ENCODE results near the gene RNF128.

RNF128 gene

DNA sequence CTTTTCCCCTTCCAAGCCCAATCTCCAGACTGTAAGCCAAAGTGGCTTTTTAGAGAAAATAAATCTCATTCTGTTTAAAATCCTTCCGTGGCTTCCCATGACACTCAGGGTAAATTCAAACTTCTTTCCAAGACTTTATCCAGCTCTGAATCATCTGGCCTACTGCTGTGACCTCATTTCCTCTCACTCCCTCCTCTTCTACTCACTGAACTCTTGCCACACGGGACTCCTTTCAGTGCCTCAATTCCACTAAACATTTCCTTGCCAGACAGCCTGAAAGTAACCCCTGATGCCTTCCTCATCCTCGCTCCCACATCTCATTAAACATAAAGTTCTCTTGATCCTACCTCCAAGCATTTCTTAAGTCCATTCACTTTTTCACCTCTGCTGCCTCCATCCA is 27.8 kb upstream of the RNF128 start (continued):
- TF ChIP-seq HOXC10 (CRISPR knock-in tag; IDR thresholded peaks at IDR 0.05) (no peak), ZNF121 (tag by site-specific recombination; IDR thresholded peaks at IDR 0.05) (no peak)

DNA sequence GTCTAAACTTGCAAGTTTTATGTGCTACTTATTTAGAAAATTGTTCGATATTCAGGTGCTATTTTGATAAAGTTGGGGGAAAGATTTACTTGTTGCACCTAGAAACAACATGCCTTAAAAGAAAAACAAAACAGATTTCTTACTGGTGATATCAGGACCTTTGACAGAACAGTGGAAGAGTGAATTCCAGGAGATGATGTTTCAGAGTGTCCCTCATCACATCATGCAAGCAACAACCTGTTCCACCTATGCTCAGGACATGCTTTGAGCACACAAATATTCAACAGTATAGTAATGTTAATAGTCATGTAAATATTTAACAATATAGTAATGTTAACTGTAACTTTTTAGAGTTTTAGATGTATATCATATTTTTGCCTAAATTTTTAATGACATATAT is 23.9 kb upstream of the RNF128 start:
- Histone ChIP-seq H3K36me3 (ENCODE audit: control insufficient read depth in 2 of 2, insufficient read depth in 1 of 2, low read length in 2 of 2) (no peaks in the 10 kb centered on the region), H3K4me3 (ENCODE audit: low read depth, low read length) (no peak overlapping the region), H3K4me1 (ENCODE audit: control insufficient read depth, insufficient read depth, low read length) (no peaks in the 10 kb centered on the region), H3K9me3 (ENCODE audit: control insufficient read depth, insufficient read depth, low read depth, low read length) (no peaks in the 10 kb centered on the region), H3K27ac (ENCODE audit: extremely low read depth, low read depth, low read length) (no peak overlapping the region)
- ChIA-PET POLR2A (no interaction called here), CTCF (no interaction called here)
- no peak for TF ChIP-seq ZNF404 (tag by site-specific recombination; IDR thresholded peaks at IDR 0.05)
- TF ChIP-seq ZNF785 (tag by site-specific recombination; IDR thresholded peaks at IDR 0.05): no peak
- no peak for TF ChIP-seq ZNF670 (tag by site-specific recombination; IDR thresholded peaks at IDR 0.05; ENCODE audit: low read depth)
- TF ChIP-seq, protein P1, sequence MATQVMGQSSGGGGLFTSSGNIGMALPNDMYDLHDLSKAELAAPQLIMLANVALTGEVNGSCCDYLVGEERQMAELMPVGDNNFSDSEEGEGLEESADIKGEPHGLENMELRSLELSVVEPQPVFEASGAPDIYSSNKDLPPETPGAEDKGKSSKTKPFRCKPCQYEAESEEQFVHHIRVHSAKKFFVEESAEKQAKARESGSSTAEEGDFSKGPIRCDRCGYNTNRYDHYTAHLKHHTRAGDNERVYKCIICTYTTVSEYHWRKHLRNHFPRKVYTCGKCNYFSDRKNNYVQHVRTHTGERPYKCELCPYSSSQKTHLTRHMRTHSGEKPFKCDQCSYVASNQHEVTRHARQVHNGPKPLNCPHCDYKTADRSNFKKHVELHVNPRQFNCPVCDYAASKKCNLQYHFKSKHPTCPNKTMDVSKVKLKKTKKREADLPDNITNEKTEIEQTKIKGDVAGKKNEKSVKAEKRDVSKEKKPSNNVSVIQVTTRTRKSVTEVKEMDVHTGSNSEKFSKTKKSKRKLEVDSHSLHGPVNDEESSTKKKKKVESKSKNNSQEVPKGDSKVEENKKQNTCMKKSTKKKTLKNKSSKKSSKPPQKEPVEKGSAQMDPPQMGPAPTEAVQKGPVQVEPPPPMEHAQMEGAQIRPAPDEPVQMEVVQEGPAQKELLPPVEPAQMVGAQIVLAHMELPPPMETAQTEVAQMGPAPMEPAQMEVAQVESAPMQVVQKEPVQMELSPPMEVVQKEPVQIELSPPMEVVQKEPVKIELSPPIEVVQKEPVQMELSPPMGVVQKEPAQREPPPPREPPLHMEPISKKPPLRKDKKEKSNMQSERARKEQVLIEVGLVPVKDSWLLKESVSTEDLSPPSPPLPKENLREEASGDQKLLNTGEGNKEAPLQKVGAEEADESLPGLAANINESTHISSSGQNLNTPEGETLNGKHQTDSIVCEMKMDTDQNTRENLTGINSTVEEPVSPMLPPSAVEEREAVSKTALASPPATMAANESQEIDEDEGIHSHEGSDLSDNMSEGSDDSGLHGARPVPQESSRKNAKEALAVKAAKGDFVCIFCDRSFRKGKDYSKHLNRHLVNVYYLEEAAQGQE (tag by site-specific recombination; IDR thresholded peaks at IDR 0.05): no peak
- TF ChIP-seq, protein P2, sequence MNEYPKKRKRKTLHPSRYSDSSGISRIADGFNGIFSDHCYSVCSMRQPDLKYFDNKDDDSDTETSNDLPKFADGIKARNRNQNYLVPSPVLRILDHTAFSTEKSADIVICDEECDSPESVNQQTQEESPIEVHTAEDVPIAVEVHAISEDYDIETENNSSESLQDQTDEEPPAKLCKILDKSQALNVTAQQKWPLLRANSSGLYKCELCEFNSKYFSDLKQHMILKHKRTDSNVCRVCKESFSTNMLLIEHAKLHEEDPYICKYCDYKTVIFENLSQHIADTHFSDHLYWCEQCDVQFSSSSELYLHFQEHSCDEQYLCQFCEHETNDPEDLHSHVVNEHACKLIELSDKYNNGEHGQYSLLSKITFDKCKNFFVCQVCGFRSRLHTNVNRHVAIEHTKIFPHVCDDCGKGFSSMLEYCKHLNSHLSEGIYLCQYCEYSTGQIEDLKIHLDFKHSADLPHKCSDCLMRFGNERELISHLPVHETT (tag by site-specific recombination; IDR thresholded peaks at IDR 0.05): no peak
- no peak for TF ChIP-seq ZNF791 (tag by site-specific recombination; IDR thresholded peaks at IDR 0.05)
- no peak for TF ChIP-seq ZNF248 (tag by site-specific recombination; IDR thresholded peaks at IDR 0.05)
- no peak for TF ChIP-seq ZNF571 (tag by site-specific recombination; IDR thresholded peaks at IDR 0.05)
- TF ChIP-seq, protein P3, sequence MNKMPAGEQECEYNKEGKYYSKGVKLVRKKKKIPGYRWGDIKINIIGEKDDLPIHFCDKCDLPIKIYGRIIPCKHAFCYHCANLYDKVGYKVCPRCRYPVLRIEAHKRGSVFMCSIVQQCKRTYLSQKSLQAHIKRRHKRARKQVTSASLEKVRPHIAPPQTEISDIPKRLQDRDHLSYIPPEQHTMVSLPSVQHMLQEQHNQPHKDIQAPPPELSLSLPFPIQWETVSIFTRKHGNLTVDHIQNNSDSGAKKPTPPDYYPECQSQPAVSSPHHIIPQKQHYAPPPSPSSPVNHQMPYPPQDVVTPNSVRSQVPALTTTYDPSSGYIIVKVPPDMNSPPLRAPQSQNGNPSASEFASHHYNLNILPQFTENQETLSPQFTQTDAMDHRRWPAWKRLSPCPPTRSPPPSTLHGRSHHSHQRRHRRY (tag by site-specific recombination; IDR thresholded peaks at IDR 0.05): no peak
- no peak for TF ChIP-seq ZNF792 (tag by site-specific recombination; IDR thresholded peaks at IDR 0.05)
- no peak for TF ChIP-seq ZNF558 (tag by site-specific recombination; IDR thresholded peaks at IDR 0.05)
- TF ChIP-seq, protein P4, sequence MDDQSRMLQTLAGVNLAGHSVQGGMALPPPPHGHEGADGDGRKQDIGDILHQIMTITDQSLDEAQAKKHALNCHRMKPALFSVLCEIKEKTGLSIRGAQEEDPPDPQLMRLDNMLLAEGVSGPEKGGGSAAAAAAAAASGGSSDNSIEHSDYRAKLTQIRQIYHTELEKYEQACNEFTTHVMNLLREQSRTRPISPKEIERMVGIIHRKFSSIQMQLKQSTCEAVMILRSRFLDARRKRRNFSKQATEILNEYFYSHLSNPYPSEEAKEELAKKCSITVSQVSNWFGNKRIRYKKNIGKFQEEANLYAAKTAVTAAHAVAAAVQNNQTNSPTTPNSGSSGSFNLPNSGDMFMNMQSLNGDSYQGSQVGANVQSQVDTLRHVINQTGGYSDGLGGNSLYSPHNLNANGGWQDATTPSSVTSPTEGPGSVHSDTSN (CRISPR knock-in tag; IDR thresholded peaks at IDR 0.05): no peak
- TF ChIP-seq, protein P5, sequence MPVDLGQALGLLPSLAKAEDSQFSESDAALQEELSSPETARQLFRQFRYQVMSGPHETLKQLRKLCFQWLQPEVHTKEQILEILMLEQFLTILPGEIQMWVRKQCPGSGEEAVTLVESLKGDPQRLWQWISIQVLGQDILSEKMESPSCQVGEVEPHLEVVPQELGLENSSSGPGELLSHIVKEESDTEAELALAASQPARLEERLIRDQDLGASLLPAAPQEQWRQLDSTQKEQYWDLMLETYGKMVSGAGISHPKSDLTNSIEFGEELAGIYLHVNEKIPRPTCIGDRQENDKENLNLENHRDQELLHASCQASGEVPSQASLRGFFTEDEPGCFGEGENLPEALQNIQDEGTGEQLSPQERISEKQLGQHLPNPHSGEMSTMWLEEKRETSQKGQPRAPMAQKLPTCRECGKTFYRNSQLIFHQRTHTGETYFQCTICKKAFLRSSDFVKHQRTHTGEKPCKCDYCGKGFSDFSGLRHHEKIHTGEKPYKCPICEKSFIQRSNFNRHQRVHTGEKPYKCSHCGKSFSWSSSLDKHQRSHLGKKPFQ (tag by site-specific recombination; IDR thresholded peaks at IDR 0.05): no peak
- TF ChIP-seq, protein P6, sequence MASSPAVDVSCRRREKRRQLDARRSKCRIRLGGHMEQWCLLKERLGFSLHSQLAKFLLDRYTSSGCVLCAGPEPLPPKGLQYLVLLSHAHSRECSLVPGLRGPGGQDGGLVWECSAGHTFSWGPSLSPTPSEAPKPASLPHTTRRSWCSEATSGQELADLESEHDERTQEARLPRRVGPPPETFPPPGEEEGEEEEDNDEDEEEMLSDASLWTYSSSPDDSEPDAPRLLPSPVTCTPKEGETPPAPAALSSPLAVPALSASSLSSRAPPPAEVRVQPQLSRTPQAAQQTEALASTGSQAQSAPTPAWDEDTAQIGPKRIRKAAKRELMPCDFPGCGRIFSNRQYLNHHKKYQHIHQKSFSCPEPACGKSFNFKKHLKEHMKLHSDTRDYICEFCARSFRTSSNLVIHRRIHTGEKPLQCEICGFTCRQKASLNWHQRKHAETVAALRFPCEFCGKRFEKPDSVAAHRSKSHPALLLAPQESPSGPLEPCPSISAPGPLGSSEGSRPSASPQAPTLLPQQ (tag by site-specific recombination; IDR thresholded peaks at IDR 0.05): no peak
- no peak for TF ChIP-seq ZNF140 (tag by site-specific recombination; IDR thresholded peaks at IDR 0.05)
- no peak for TF ChIP-seq KLF9 (tag by site-specific recombination; IDR thresholded peaks at IDR 0.05; ENCODE audit: low read depth)
- no peak for TF ChIP-seq ZNF747 (tag by site-specific recombination; IDR thresholded peaks at IDR 0.05)
- no peak for TF ChIP-seq ZNF624 (tag by site-specific recombination; IDR thresholded peaks at IDR 0.05)
- TF ChIP-seq KLF10 (tag by site-specific recombination; IDR thresholded peaks at IDR 0.05): no peak
- TF ChIP-seq, protein P7, sequence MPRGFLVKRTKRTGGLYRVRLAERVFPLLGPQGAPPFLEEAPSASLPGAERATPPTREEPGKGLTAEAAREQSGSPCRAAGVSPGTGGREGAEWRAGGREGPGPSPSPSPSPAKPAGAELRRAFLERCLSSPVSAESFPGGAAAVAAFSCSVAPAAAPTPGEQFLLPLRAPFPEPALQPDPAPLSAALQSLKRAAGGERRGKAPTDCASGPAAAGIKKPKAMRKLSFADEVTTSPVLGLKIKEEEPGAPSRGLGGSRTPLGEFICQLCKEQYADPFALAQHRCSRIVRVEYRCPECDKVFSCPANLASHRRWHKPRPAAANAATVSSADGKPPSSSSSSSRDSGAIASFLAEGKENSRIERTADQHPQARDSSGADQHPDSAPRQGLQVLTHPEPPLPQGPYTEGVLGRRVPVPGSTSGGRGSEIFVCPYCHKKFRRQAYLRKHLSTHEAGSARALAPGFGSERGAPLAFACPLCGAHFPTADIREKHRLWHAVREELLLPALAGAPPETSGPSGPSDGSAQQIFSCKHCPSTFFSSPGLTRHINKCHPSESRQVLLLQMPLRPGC (tag by site-specific recombination; IDR thresholded peaks at IDR 0.05): no peak

All from HEK293 (cell line).